Thyroid gland (tissue), 4 donors: Measurements from ENCODE around the gene NFE2L3.

Experiments used
- POLR2A ChIP-seq, 2 donors: fragments of 450-650 bp; IDR thresholded peaks; one replicate each; pipeline ENCODE4 v1.6.1; 2017; ENCODE audit warnings: antibody characterized with exemption in 2 of 2, mild to moderate bottlenecking in 2 of 2, moderate library complexity in 1 of 2
- TF ChIP-seq, protein P1 (sequence below), 6 experiments: fragments of 200-600 bp in 3 of 6; fragments of 450-650 bp in 3 of 6; sonication (generic) in 3 of 6; IDR thresholded peaks; one replicate each; pipeline ENCODE4 v1.5.1; 2016 to 2019; ENCODE audit warnings: antibody characterized with exemption in 6 of 6, mild to moderate bottlenecking in 2 of 6, inconsistent platforms in 1 of 6, moderate library complexity in 1 of 6

DNA sequence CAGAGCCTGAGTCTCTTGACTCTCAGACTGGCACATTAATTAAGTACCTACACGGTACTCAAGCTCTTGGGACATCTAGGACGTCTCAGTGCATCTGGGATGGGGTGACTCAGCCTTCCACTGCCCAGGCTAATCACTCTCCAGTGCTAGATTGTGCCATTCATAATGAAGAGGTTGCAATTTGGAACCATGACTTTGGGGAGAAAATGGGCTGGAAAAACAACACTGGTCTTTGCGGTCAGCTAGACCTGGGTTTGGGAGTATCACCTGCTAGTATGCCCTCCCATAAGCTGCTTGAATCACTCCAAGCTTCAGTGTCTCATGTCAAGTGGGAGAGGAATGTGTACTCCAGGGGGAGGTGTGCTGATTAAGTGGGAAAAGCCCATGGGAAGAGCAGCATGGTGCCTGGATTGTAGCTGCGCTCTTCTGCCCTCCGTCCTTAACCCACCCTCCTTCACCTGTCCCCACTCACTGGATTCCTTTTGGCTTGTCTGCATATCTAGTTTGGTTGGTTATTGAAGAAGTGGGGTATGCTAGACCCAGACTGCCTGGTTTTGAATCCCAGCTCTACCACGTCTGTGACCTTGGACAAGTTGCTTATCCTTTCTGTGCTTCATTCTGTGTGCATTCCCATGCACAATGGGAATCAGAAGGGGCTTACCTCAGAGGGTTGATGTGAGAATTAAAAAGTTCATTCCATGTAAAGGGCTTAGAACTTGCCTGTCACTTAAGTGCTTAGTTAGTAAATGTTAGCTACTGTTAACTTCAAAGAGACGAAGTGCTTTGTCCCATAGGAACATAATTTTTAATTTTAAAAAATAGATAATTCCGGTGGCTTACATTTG lies 3.8 kb downstream of the NFE2L3 start:
- TF ChIP-seq, protein P1, sequence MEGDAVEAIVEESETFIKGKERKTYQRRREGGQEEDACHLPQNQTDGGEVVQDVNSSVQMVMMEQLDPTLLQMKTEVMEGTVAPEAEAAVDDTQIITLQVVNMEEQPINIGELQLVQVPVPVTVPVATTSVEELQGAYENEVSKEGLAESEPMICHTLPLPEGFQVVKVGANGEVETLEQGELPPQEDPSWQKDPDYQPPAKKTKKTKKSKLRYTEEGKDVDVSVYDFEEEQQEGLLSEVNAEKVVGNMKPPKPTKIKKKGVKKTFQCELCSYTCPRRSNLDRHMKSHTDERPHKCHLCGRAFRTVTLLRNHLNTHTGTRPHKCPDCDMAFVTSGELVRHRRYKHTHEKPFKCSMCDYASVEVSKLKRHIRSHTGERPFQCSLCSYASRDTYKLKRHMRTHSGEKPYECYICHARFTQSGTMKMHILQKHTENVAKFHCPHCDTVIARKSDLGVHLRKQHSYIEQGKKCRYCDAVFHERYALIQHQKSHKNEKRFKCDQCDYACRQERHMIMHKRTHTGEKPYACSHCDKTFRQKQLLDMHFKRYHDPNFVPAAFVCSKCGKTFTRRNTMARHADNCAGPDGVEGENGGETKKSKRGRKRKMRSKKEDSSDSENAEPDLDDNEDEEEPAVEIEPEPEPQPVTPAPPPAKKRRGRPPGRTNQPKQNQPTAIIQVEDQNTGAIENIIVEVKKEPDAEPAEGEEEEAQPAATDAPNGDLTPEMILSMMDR (IDR thresholded peaks at IDR 0.05) = no peak
- no peak for TF ChIP-seq POLR2A (IDR thresholded peaks at IDR 0.05)
